IPS-18c (cell line): ENCODE results near the gene PSRC1.
A peak's percentile ranks its signal among the peaks of the same experiment; 100 is the strongest.

ENCODE experiments used
- H3K4me3 ChIP-seq: 2 replicates; pipeline ENCODE4 v1.7.0; 2013; ENCODE audit warnings: low read depth, mild to moderate bottlenecking, low read length, moderate library complexity; ENCODE audit not compliant: insufficient read depth
- H3K9me3 ChIP-seq: one replicate; pipeline ENCODE4 v1.6.1; 2013; ENCODE audit warnings: mild to moderate bottlenecking, low read length, moderate library complexity; ENCODE audit not compliant: control insufficient read depth, insufficient read depth

The PSRC1 gene

DNA sequence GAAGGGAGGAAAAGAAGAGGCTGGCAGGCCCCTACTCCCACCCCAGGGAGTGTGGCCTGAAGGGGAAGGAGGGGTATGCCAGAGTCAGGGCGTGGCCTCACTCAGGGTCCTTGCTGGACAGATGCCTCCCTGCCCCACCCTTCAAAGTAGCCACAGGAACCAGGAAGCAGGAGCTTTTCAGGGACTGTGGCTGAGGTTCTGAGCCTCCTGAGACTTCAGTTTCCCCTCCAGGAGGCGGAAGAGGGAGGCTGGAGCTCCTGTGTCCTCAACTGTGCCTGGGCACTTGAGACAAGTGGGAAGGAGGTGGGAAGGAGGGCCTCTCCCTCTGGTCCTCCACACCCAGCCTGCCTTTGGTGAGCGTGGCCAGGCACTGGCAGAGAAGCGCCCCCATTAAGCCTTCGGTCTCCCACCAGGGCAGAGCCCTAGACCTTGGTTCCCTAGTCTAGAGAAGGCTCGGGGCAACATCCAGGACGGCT, 28.3 kb downstream of the PSRC1 start:
- Histone ChIP-seq H3K9me3 (peaks cover 7% of the 10 kb centered on the region), H3K4me3 (no peak overlapping the region; the same call in 1 of the 2 replicates)

DNA sequence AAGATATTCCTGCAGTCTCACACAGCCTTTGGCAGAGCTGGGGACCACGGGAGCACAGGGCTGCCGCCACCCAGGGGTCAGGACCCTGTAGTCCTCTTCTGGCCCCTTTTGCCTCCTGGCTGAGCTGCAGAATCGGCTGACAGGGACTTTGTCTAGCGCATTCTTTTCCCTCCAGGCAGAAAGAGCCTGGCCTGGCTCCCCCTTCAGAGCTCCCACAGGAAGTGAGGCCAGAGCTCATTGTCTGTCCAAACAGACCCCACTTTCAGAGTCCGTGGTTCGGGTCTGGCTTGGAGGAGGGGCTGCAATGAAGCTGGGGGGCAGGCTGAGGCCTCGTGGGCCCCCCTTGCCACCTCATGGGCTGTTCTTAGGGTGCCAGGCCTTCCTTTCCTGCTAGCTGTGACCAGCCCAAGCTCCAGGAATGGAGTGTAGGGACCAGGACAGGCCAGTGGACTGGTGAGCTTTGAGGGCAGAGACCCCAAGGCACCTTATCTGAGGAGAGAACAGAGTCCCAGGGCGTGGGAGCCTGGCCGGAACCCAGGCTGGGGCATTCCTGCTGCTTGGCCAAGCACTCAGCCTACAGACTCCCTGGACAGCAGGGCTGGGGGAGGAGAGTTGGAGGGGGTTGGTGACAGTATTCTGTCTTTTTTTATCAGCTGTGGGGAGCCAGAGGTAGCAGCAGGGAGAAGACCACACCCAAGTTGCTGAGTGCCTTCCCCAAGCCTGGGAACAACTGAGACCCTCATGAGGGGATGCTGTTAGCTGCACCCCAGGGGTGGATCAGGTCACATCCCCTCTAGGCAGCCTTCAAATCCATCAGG, 28.9 kb downstream of the PSRC1 start:
- H3K4me3 ChIP-seq, result peak overlapping the region; percentile 11; the same call in 1 of the 2 replicates

DNA sequence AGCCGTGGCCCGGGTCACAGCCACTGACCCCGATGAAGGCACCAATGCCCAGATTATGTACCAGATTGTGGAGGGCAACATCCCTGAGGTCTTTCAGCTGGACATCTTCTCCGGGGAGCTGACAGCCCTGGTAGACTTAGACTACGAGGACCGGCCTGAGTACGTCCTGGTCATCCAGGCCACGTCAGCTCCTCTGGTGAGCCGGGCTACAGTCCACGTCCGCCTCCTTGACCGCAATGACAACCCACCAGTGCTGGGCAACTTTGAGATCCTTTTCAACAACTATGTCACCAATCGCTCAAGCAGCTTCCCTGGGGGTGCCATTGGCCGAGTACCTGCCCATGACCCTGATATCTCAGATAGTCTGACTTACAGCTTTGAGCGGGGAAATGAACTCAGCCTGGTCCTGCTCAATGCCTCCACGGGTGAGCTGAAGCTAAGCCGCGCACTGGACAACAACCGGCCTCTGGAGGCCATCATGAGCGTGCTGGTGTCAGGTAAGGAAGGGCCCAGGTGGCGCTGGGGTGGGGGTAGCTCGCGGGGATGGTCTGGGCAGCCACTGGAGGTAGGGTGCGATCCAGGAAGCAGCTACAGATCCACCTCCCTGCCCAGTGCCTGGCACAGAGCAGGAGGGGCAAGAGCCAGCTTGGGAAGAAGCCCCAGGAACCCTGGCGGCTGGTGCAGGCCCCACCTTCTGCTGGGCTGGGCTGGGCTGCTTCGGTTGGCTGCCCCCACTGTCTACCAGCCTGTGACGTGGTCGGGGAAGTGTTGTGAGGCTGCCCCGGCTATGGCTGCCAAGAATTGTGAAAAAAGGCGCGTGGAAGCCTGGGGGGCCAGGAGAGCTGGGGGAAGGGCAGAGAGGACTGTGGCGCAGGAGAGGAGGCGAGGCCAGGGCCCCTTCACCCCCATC, 29.8 kb downstream of the PSRC1 start:
- peaks cover 7% of the 10 kb centered on the region for H3K9me3 ChIP-seq
- no peak overlapping the region for H3K4me3 ChIP-seq

More for the DNA sequence above, 28.9 kb downstream of the PSRC1 start:
- peaks cover 7% of the 10 kb centered on the region for H3K9me3 ChIP-seq

DNA sequence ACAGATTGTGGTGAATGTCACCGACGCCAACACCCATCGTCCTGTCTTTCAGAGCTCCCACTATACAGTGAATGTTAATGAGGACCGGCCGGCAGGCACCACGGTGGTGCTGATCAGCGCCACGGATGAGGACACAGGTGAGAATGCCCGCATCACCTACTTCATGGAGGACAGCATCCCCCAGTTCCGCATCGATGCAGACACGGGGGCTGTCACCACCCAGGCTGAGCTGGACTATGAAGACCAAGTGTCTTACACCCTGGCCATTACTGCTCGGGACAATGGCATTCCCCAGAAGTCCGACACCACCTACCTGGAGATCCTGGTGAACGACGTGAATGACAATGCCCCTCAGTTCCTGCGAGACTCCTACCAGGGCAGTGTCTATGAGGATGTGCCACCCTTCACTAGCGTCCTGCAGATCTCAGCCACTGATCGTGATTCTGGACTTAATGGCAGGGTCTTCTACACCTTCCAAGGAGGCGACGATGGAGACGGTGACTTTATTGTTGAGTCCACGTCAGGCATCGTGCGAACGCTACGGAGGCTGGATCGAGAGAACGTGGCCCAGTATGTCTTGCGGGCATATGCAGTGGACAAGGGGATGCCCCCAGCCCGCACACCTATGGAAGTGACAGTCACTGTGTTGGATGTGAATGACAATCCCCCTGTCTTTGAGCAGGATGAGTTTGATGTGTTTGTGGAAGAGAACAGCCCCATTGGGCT, 30.6 kb downstream of the PSRC1 start:
- Histone ChIP-seq H3K9me3 (peaks cover 7% of the 10 kb centered on the region), H3K4me3 (no peak overlapping the region)

DNA sequence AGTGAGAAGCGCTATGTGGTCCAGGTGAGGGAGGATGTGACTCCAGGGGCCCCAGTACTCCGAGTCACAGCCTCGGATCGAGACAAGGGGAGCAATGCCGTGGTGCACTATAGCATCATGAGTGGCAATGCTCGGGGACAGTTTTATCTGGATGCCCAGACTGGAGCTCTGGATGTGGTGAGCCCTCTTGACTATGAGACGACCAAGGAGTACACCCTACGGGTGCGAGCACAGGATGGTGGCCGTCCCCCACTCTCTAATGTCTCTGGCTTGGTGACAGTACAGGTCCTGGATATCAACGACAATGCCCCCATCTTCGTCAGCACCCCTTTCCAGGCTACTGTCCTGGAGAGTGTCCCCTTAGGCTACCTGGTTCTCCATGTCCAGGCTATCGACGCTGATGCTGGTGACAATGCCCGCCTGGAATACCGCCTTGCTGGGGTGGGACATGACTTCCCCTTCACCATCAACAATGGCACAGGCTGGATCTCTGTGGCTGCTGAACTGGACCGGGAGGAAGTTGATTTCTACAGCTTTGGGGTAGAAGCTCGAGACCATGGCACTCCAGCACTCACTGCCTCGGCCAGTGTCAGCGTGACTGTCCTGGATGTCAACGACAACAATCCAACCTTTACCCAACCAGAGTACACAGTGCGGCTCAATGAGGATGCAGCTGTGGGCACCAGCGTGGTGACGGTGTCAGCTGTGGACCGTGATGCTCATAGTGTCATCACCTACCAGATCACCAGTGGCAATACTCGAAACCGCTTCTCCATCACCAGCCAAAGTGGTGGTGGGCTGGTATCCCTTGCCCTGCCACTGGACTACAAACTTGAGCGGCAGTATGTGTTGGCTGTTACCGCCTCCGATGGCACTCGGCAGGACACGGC, 31.4 kb downstream of the PSRC1 start:
- Histone ChIP-seq H3K4me3 (no peak overlapping the region), H3K9me3 (peaks cover 7% of the 10 kb centered on the region)

DNA sequence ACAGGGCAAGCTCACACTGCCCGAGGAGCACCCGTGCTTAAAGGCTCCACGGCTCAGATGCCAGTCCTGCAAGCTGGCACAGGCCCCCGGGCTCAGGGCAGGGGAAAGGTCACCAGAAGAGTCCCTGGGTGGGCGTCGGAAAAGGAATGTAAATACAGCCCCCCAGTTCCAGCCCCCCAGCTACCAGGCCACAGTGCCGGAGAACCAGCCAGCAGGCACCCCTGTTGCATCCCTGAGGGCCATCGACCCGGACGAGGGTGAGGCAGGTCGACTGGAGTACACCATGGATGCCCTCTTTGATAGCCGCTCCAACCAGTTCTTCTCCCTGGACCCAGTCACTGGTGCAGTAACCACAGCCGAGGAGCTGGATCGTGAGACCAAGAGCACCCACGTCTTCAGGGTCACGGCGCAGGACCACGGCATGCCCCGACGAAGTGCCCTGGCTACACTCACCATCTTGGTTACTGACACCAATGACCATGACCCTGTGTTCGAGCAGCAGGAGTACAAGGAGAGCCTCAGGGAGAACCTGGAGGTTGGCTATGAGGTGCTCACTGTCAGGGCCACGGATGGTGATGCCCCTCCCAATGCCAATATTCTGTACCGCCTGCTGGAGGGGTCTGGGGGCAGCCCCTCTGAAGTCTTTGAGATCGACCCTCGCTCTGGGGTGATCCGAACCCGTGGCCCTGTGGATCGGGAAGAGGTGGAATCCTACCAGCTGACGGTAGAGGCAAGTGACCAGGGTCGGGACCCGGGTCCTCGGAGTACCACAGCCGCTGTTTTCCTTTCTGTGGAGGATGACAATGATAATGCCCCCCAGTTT, 32.3 kb downstream of the PSRC1 start:
- H3K4me3 ChIP-seq, result peak overlapping the region; percentile 55
- H3K9me3 ChIP-seq, result peaks cover 7% of the 10 kb centered on the region

DNA sequence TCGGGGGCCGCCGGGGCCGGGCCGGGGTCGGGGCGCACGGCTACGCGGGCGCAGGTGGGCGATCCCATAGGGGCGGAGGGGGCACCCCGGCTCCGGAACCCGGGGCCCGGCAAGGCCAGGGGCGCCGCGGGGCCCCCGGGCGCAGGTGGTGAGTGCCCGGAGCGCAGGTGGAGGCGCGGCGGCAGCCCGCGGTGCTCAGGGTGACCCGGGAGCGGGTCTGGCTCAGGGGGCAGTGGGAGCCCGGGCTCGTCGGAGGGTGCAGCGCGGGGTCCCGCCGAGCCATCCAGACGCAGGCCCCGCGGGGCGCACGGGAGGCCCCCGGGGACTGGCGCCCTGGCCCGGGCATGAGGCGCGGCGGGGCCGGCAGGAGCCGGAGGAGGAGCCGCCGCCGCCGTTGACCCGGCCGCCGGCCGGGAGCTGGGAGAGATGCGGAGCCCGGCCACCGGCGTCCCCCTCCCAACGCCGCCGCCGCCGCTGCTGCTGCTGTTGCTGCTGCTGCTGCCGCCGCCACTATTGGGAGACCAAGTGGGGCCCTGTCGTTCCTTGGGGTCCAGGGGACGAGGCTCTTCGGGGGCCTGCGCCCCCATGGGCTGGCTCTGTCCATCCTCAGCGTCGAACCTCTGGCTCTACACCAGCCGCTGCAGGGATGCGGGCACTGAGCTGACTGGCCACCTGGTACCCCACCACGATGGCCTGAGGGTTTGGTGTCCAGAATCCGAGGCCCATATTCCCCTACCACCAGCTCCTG, 33.1 kb downstream of the PSRC1 start:
- Histone ChIP-seq H3K4me3 (peak overlapping the region; percentile 55), H3K9me3 (peaks cover 7% of the 10 kb centered on the region)

DNA sequence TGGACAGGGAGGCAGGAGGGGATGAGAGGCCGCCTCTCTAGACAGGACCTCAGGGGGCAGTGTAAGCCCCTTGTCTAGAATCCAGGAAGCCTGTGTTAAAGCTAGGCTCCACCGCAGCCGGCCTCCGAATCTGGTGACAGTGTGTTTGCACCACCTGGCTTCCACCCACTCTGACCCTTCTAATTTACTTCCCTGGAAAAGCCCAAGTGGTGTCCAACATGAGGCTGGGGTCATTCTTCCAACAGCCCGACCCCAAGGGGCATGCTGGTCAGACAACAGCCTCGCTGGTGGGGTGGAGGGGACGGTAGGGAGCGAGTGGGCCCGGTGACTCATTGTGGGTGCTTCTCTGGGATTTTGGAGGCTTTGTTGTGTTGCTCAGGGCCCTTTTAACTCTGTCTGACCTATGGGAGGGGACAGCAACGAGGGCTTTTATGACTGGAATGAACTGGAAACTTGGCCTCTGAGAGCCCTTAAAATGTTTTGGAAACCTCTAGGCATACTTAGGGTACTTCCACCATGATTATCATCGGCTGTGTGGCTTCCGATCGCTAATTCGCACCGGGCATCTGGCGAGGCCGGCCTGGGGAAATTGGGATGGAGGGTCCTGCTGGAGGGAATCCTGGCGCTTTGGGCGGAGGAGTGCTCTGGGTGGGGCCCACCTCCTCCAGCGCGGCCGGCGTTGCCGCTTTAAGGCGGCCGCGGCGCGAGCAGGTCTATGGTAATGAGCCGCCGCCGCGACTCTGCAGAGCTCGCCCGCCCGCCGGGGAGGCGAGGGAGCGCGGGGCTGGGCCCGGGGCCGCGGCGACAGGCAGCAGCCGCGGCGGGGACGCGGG, 33.9 kb downstream of the PSRC1 start, which contains the start of gene CELSR2:
Gene CELSR2 (plus strand): TSS at position 743 of the 833 bp plus-strand sequence. CDS start 541 bp downstream, outside the sequence.
- H3K9me3 ChIP-seq, result peaks cover 7% of the 10 kb centered on the region
- peak within 1 kb of the TSS; percentile 55 for H3K4me3 ChIP-seq

DNA sequence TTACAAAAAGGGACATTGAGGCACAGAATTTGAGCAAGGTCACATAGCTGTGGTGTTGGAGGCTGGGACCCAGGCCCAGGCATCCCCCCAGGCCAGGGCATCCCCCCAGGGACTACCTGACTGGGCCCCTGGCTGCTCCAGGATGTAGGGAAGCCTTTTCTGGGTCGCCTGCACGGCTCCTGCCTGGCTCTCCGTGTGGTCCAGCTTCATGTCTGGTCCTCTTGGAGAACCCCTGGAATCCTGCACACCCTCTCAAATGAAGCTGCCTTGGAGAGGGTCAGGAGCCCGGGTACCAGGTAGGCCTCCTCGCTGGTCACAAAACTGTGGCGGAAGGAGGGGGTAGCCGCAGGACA, 34.5 kb downstream of the PSRC1 start:
- Histone ChIP-seq H3K9me3 (peaks cover 7% of the 10 kb centered on the region), H3K4me3 (no peak overlapping the region; the same call in none of the 2 replicates)

DNA sequence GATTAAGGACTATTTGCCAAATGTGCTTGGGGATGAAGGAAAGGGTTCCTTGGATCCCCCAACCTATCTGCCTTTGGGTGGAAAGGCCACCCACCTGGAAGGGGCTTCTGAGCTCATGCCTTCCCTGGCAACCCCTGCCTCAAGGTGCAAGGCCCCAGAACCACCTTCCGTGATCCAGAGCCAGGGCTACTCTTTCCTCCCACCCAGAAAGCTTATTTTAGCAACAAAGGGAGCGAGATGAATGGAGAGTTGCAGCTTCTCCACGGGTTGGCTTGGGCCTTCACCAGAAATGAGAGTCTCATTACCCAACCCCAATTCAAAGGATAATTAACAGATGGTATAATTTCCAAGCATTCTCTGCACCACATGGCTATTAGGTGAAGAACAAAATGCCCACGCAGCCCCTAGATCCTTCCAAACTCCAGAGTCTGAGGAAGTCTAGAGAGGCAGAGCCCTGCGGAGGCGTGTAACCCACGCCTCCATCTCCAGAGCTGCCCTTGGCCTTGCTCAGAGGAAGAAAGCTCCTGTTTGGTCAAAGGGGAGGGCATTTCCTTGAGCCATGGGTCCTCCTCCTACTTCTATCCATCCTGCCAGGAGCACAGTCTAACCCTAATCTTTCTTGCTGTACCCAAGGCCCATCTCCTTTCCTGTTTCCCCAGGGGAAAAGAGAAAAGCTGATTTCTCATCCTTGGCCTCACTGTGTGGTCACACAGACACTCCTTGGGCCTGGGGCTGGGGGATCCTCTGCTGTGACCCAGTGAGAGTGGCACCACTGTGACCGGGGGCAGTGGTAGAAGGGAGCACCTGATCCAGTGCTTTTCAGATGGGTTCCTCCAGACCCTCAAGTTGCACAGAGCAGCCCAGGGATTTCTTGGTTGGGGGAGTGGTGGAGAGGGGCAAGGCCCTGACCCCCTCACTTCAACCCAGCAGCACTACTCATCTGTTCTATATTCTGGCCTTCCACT, 35.3 kb downstream of the PSRC1 start:
- H3K9me3 ChIP-seq, result peaks cover 7% of the 10 kb centered on the region
- H3K4me3 ChIP-seq, result no peak overlapping the region

DNA sequence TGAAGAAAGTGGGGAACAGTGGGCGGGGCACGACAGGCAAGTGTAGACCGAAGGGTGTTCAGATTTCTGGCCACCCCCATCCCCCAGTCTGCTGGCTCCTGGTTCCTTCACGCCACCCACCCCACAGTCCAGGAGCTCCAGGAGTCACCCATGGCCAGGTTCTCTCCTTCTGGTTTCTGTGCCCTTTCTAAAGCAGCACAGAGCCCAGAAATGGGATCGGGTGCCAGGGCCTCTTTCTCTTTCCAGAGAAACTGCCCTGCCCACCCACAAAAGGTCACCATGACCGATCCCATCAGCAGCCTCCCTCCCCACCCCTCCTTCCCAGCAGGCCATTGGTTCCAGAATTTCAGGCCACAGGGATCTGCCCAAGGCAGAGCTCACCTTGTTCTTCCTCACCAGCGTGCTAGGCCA, 36.8 kb downstream of the PSRC1 start:
- Histone ChIP-seq H3K4me3 (no peak overlapping the region), H3K9me3 (peaks cover 5% of the 10 kb centered on the region)

DNA sequence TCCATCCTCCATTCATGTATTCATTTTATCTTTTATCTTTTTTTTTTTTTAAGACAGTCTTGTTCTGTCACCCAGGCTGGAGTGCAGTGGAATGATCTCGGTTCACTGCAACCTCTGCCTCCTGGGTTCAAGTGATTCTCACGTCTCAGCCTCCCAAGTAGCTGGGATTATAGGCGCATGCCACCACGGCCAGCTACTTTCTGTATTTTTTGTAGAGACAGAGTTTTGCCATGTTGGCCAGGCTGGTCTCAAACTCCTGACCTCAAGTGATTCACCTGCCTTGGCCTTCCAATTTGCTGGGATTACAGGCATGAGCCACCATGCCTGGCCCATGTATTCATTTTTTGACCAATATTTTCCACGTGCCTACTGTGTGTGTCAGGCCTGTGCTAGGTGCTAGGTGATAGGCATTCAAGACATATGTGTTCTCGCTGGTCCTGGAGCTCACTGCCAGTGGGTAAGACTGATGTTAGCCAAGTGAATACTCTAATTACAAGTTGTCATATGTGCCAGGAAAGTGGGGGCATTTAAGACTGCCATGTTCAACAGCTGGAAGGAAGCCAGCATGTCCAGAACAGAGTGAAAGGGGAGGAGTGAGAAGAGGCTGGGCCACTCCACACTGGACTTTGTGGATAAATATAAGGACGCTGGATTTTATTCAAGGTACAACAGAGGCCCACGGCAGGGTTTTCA, 38.9 kb downstream of the PSRC1 start:
- no peak overlapping the region for H3K4me3 ChIP-seq

DNA sequence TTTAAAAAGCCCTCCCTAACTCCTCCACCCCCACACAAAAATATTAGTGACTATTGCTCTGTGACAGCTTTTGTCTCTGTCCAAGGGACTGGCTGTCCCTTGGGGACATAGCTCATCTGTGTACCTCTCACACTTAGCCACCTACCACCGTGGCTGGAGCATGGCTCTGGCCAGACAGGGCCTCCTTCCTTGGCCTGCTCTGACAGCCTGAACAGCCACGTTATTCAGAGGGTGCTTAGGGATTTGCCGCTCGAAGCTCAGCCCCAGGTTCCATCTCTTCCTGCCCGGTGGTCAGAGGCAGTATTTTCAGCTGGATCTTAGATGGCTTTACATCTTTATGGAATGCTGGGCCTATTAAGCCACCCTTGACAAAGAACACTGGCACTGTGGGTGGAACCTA, 39.7 kb downstream of the PSRC1 start:
- H3K4me3 ChIP-seq, result no peak overlapping the region
- H3K9me3 ChIP-seq, result no peaks in the 10 kb centered on the region

More for the DNA sequence above, 38.9 kb downstream of the PSRC1 start:
- H3K9me3 ChIP-seq, result no peaks in the 10 kb centered on the region
